ENCODE measurements around the gene STON1. TPM values are rescaled to one million over a fixed set of nuclear protein-coding genes. Genes with fewer than 3 reads are reported as not detected.

The STON1 gene
- 10 to 100 TPM; 34.0 to 48.7 TPM for total RNA-seq

- H3K4me3 ChIP-seq, result peak within 1 kb of the TSS; percentile 93 to 97
- no peaks in the 10 kb centered on the region for H3K9me3 ChIP-seq
- under 1% methylated on average over 38 of the region's 62 CpGs for WGBS
- DNase-seq (ENCODE audit: low spot score), result peak; percentile 71
- no peaks in the 10 kb centered on the region for H3K27me3 ChIP-seq (replicated peaks; ENCODE audit: insufficient read depth)
- no peaks in the 10 kb centered on the region for H3K36me3 ChIP-seq
- intact Hi-C loops (cut with DNase I), result loop anchor here (5.0 kb wide), 2 partner anchors 57 to 58 kb away; no protein-coding TSS in a partner anchor
- H3K27ac ChIP-seq, result peak within 1 kb of the TSS; percentile 95 to 96
- TF ChIP-seq CTCF (IDR thresholded peaks at IDR 0.05), result peak in 2 of 4 experiments; percentile 17 to 27
- peak; percentile 44 for TF ChIP-seq POLR2AphosphoS5 (IDR thresholded peaks at IDR 0.05)
- TF ChIP-seq POLR2A (IDR thresholded peaks at IDR 0.05), result peak; percentile 59
- H3K4me1 ChIP-seq (replicated peaks), result no peaks in the 10 kb centered on the region
These were observed at the start of gene STON1 for GRCh38 chr2:48530033-48530811. TSS of gene STON1 (plus strand) at chr2:48530154. CDS start at chr2:48580634, 50,480 bp downstream.

GRCh38 chr2:48480526-48480925 is 49.4 kb upstream of the STON1 start:
- Histone ChIP-seq H3K4me1 (replicated peaks) (no peaks in the 10 kb centered on the region), H3K36me3 (no peaks in the 10 kb centered on the region)
- DNase-seq (ENCODE audit: low spot score), result no peak

GRCh38 chr2:48482313-48482712 is 47.6 kb upstream of the STON1 start:
- no peak for DNase-seq (ENCODE audit: low spot score)

More at GRCh38 chr2:48480526-48480925, 49.4 kb upstream of the STON1 start:
- no peaks in the 10 kb centered on the region for H3K27me3 ChIP-seq (replicated peaks; ENCODE audit: insufficient read depth)
- H3K4me3 ChIP-seq, result no peak overlapping the region
- H3K9me3 ChIP-seq, result no peaks in the 10 kb centered on the region
- 33% methylated on average over 3 of the region's 3 CpGs for WGBS
- no peak for TF ChIP-seq CTCF (IDR thresholded peaks at IDR 0.05)
- no peak for TF ChIP-seq POLR2A (IDR thresholded peaks at IDR 0.05)
- TF ChIP-seq POLR2AphosphoS5 (IDR thresholded peaks at IDR 0.05), result no peak
- H3K27ac ChIP-seq, result peak overlapping the region; percentile 45 to 55
- intact Hi-C loops (cut with DNase I), result loop anchor here (5.0 kb wide), 1 partner anchor 47 kb away; no protein-coding TSS in a partner anchor

GRCh38 chr2:48482769-48483168 is 47.2 kb upstream of the STON1 start:
- DNase-seq (ENCODE audit: low spot score), result peak; percentile 52
- Histone ChIP-seq H3K27ac (peak overlapping the region; percentile 4 to 54), H3K36me3 (no peaks in the 10 kb centered on the region), H3K4me3 (no peak overlapping the region), H3K27me3 (replicated peaks; ENCODE audit: insufficient read depth) (no peaks in the 10 kb centered on the region), H3K9me3 (no peaks in the 10 kb centered on the region), H3K4me1 (replicated peaks) (no peaks in the 10 kb centered on the region)
- intact Hi-C loops (cut with DNase I), result loop anchor here (5.0 kb wide), 1 partner anchor 45 kb away; no protein-coding TSS in a partner anchor
- 21% methylated on average over 5 of the region's 5 CpGs for WGBS
- TF ChIP-seq POLR2AphosphoS5 (IDR thresholded peaks at IDR 0.05) (peak; percentile 17), POLR2A (IDR thresholded peaks at IDR 0.05) (no peak), CTCF (IDR thresholded peaks at IDR 0.05) (no peak)

More at GRCh38 chr2:48482313-48482712, 47.6 kb upstream of the STON1 start:
- no peaks in the 10 kb centered on the region for H3K9me3 ChIP-seq
- no peaks in the 10 kb centered on the region for H3K4me1 ChIP-seq (replicated peaks)
- TF ChIP-seq POLR2A (IDR thresholded peaks at IDR 0.05) (no peak), CTCF (IDR thresholded peaks at IDR 0.05) (no peak), POLR2AphosphoS5 (IDR thresholded peaks at IDR 0.05) (peak; percentile 28)
- peak overlapping the region; percentile 30 to 55 for H3K27ac ChIP-seq
- H3K36me3 ChIP-seq, result no peaks in the 10 kb centered on the region
- WGBS, result 28% methylated on average over 1 of the region's 1 CpG
- H3K4me3 ChIP-seq, result no peak overlapping the region
- intact Hi-C loops (cut with DNase I), result loop anchor here (5.0 kb wide), 1 partner anchor 45 kb away; no protein-coding TSS in a partner anchor
- no peaks in the 10 kb centered on the region for H3K27me3 ChIP-seq (replicated peaks; ENCODE audit: insufficient read depth)

Measured in prostate gland (tissue), 2 donors.